HG03196 (cell line): ENCODE data around the gene OTOF.

Experiments
- ATAC-seq: cut with Tn5 transposase; IDR thresholded peaks from one replicate; pipeline ENCODE4 v1.9.1; 2021; ENCODE audit not compliant: unreplicated experiment

OTOF gene

GRCh38 chr2:26503231-26503880 lies 25.4 kb upstream of the OTOF start:
- ATAC-seq: peak; percentile 78

DNA sequence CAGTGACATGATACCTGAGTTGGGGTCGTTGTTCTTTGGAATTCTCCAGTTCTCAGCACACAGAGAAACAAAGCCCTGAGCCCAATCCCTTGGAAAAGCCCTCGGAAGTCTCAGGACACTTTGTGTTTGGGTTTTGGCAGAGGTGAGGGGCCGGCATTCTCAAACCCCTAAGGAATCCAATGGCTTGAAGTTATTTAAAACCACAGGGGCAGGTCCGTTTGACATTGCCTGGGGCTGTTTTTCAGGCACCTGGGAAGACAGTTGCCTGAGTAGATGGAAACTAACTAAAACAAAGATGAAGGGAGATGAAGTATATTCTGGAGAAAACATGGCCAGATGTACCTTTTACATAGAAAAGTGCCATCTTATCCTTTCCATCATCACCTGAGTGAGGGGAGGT lies 22.5 kb upstream of the OTOF start:
- no peak for ATAC-seq

DNA sequence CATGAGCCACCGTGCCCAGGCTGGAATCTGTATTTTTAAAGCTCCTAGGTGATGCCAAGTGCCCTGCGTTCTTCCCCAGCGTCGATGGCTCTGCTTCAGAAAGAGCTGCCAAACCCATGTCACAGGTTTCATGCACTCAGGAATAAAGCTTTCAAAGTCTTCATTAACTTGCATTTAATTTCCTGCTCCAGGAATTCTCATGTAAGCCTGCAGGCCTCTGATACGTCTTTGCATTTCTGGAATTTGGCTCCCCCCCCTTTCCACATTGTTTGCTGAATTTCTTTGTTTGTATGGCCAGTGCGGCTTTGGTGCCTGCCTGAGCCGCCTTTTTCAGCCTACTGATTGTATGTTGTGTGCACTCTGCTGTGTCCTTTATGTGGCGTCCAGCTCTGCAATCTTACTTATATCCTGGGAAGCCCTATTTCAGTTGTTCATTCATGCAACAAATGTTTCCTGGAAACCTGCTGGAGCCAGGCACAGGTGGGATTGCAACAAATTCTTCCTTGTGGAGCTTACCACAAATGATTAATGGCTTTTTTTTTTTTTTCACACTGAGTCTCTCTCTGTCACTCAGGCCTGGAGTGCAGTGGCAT lies 17.9 kb upstream of the OTOF start:
- ATAC-seq: no peak

DNA sequence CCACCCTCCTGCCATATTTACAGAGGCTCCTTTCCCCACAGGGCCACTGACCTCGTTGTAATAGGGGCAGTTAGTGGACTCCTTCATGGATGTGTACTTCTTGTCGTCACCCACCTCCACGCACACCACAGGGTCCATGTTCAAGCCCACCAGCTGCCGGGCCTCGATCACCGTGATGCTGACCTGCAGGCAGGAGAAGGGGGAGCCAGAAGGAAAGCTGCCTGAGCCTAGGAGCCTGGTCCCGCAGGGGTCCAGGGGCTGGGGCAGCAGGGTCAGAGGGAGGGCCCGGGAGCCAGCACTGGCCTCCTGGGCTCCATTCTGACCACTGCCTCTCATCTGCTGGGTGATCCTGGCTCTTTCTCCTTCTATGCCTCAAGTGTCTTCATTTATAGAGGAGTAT lies 17.0 kb upstream of the OTOF start:
- no peak for ATAC-seq

DNA sequence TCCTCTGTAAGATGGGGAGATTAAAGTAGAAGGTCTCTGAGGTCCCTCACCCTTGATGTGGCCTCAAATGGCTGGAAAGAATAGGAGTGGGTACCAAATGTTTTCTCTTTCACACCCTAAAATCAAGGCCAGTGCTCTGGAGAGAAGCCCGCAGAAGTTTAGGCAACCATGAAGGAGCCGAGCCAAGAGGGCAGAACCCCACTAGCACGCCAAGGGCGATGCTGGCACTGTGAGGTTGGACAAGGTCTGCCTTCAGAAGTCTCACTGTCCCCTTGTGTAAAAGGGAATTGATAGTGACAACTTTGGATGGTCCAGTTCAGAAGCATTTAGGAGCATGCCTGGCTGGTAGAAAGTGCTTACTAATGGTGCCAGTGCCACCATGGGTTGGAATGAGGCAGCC lies 16.3 kb upstream of the OTOF start:
- ATAC-seq: no peak

- no peak for ATAC-seq
Observed at GRCh38 chr2:26493566-26493965, 15.6 kb upstream of the OTOF start.

DNA sequence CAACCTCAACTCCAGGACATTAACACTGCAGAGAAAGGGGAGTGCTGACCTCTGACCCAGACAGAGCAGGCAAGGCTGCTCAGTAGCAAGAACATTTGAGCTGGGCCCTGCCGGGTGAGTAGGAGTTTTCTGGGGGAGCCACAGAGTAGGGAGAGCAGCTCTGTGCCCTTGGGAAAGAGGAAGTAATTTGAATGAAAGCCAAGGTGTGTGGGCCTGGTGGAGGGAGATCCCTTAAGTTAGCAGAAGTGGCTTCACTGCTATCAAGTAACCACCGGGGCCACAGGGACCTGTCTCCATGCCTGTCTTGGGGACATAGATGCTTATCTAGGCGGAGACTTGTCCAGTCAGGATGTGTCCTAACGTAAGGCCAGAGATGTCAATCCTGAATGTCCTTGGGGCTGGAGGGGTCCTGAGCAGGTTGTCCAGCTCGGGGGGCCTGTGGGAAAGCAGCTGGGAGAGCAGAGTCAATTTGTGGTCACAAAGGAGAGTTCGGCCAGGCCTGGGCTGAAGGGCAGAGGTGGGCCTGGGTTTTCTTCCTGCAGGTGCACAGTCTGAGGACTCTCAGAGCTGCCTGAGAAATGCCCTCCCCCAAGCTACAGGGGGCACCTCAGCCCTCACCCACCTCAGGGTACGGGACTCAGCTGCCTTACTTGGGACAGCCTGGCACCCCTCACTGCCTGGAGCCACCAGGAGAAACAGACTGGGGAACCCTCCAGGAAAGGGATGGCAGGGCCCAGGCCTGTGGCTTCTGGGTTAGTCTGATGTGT lies 15.0 kb upstream of the OTOF start:
- no peak for ATAC-seq

DNA sequence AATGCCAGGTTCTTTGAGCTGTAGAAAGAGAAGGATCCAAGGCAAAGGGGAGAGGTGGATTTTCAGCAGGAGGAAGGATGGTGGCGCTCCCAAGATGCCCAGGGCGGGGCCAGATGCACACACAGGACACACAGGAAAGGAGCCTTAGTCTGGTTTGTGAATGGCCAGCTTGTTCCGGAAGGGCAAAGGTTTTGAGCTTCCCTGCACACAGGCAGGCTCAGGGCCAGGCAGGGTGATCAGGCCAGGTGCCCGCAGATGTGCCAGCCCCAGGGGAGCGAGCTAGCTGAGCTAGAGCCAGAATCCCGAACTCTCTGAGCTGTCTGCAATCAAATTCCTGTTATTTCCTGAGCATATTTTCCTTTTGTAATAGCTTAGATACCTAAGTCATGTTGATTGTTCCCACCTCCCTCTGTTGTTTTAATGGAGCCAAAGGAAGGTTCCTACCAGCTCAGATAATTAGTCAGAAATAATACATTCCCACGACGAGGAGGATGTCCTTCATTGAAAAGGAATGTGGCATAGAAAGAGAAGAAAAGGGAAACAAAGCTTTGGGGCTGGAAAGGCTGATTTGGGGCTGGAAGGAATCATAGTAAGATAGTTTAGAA lies 13.7 kb upstream of the OTOF start:
- no peak for ATAC-seq

DNA sequence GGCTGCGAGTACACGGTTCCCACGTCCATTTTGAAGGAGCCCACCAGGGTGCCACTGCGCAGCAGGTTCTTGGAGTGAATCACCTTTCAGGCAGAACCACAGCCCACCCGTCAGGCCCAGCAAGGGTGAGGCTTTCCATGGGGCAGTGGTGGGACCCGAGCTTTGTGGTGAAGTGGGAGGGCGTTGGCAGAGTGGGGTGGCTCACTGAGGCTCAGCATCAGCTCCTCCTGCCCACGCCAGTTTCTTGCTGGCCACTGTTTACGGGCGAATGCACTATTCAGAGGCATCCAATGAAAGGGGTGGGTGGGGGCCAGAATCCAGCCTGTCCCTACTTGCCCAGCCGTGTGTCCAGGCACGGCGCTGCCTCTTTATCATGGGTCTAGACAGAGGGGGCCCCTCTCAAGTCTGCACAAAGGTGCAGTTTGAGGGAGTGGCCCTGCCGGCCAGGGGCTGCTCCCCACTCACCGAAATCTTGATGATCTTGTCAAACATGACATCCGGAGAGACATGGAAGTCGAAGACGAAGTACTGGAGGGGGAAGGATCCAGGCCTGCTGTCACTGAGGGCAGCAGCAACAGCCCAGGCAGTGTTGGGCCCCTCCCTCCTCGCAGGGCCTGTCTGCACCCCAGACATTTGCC lies 11.4 kb upstream of the OTOF start:
- ATAC-seq: no peak

- ATAC-seq: no peak
Observed at GRCh38 chr2:26488463-26489212, 10.7 kb upstream of the OTOF start.

- no peak for ATAC-seq
Observed at GRCh38 chr2:26487192-26487591, 9.3 kb upstream of the OTOF start.

DNA sequence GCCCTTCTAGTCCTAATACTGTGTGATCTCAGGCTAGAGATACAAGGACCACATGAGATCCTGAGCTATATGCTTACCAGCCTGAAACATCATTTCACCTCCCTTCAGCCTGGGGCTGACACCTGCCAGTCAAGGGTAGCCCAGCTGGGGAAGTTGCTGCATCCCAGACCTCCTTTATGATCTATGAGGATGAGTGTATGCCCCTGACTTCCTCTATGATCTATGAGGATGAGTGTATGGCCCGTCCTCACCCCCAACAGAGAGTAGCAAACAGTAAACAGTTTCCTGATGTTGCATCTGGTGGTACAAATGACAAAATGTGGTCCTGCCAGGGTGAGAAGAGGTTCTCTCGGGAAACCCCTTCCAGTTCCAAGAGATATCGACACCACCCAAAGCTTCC lies 8.9 kb upstream of the OTOF start:
- ATAC-seq: no peak

- no peak for ATAC-seq
Observed at GRCh38 chr2:26485725-26486418, 7.9 kb upstream of the OTOF start.

DNA sequence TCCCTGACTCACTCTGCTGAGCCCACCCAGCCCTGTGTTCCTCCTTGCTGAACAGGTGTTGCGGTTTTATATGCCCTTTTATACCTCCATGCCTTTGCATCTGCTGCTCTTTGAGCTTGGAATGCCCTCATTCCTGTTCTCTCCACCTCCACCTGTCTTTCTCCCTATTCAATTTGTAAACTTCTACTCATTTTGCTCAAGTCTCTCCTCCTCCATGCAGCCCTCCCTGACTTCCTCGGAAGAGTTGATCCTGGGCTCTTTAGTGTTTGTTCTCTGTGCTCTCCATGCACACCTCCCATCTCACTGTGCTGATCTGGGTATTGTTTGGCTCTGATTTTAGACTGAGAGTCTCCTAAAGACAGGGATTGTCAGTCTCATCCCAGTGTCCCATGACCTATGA lies 7.2 kb upstream of the OTOF start:
- no peak for ATAC-seq

DNA sequence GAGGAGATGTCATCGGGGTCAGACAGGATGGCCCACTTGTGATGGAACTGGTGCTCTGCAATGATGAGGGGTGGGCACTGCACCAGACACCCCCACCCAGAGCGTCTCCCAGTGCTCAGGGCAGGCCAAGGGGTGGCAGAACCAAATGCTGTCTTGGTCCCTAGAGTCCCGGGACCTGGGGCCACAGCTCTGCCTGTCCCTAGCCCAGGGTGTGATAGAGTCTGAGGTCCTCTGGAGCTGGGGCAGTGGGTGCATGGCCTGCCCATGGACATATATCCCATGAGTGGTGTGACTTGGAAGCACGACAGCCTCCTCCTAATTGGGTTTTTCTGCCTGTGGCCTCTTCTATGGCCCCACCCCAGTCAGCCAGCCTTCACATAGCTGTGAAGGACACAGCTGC lies 6.7 kb upstream of the OTOF start:
- ATAC-seq: no peak

- no peak for ATAC-seq
Observed at GRCh38 chr2:26483957-26484565, 6.1 kb upstream of the OTOF start.

GRCh38 chr2:26483516-26483915 lies 5.6 kb upstream of the OTOF start:
- no peak for ATAC-seq

- ATAC-seq: no peak
Observed at GRCh38 chr2:26483027-26483326, 5.1 kb upstream of the OTOF start.

- ATAC-seq: no peak
Observed at GRCh38 chr2:26482211-26483026, 4.5 kb upstream of the OTOF start.
